ENCODE results near the gene CASZ1. TPM values are rescaled to one million over a fixed set of nuclear protein-coding genes. Genes with fewer than 3 reads are reported as not detected.

Gene CASZ1
- total RNA-seq, 4 donors from 2014 or later = 21.9 to 60.2 (median 29.6) TPM

DNA sequence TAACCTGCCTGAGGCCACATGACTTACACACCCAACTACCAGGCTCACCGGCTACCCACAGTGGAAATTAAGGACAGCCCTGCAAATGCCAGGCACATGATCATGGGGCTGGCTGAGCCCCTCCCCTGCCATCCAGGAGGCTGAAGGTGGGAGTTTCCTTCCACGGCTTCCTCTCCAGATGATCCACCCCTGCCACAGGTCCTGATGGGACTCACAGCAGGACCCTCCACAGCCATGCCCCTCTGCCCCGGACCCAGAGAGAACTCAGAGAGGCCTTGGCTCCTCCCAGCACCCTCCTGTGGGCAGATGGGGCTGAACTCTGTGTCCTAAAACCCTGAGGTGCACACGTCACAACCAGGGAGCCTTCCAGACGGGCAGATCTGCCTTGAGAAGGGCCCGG, 29.1 kb upstream of the CASZ1 start:
- no peak overlapping the region for H3K4me3 ChIP-seq
- H3K36me3 ChIP-seq = no peaks in the 10 kb centered on the region
- WGBS = 90% methylated on average over 5 of the region's 6 CpGs
- no peaks in the 10 kb centered on the region for H3K9me3 ChIP-seq
- H3K4me1 ChIP-seq = peaks cover 0 to 8% (median 4%) of the 10 kb centered on the region in 4 donors
- intact Hi-C loops (cut with DNase I) = no loop called here
- H3K27me3 ChIP-seq = peaks cover 0 to 33% (median 0%) of the 10 kb centered on the region in 4 donors
- H3K27ac ChIP-seq (replicated peaks in 1 of 4) = no peak overlapping the region
- TF ChIP-seq EP300 (IDR thresholded peaks at IDR 0.05) = no peak
- no peak for TF ChIP-seq POLR2A (IDR thresholded peaks at IDR 0.05; ENCODE audit: low read depth)
- TF ChIP-seq, protein P1, sequence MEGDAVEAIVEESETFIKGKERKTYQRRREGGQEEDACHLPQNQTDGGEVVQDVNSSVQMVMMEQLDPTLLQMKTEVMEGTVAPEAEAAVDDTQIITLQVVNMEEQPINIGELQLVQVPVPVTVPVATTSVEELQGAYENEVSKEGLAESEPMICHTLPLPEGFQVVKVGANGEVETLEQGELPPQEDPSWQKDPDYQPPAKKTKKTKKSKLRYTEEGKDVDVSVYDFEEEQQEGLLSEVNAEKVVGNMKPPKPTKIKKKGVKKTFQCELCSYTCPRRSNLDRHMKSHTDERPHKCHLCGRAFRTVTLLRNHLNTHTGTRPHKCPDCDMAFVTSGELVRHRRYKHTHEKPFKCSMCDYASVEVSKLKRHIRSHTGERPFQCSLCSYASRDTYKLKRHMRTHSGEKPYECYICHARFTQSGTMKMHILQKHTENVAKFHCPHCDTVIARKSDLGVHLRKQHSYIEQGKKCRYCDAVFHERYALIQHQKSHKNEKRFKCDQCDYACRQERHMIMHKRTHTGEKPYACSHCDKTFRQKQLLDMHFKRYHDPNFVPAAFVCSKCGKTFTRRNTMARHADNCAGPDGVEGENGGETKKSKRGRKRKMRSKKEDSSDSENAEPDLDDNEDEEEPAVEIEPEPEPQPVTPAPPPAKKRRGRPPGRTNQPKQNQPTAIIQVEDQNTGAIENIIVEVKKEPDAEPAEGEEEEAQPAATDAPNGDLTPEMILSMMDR (IDR thresholded peaks at IDR 0.05) = no peak
- no peak for TF ChIP-seq POLR2AphosphoS5 (IDR thresholded peaks at IDR 0.05)
- DNase-seq (ENCODE audit: extremely low spot score) = no peak

DNA sequence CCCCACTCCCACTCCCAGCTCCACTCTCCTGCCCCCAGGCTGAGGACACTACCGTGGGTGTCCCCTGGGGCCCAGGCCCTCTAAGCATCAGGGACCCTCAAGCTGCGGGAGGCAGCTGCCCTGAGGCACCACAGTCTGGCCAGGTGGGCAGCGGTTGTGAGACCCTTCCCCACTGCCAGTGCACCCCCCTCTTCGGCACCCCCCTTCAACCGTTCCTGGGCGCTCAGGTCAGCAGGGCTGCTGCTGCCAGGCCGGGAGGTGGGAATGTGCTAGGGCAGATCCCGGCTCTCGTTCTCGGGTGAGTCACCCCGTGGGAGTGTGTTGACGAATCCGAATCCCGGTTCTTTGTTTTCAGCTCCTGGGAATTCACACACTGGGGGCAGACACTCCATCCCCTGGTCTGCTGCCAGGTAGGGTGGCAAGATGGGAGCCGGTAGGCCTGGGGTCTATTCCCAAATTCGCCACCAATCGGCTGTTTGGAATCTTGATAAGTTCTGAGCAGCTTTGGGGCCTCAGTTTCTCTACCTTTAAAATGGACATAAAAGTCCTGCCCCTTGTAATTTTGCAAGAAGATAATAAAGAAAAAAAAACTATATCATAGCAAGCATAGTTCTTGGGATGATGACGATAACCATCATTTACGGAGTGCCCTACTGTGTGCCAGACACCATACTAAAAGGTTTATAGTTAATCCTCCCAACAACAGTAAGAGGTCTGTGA, 28.5 kb upstream of the CASZ1 start:
- 77% methylated on average over 8 of the region's 19 CpGs for WGBS
- peaks cover 0 to 33% (median 0%) of the 10 kb centered on the region in 4 donors for H3K27me3 ChIP-seq
- no peak overlapping the region for H3K27ac ChIP-seq (replicated peaks in 1 of 4)

DNA sequence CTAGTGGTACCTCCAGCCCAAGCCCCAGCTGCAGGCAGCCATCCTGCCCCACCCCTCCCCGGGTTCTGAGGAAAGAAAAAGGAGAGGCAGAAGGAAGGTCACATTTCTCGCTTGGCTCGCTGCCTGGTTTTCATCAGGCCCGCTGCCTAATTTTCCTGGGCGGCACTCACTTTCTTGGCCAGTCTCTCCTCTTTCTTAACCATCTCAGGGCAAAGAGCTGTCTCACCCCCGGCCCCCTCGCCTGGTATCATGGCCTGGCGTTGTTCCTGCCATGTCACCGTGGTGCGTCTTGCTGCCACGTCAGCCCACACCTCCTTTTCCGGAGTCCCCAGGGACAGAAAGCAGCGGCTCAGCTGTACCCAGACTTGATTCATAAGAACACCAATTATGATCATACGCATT, 26.6 kb upstream of the CASZ1 start:
- Histone ChIP-seq H3K36me3 (no peaks in the 10 kb centered on the region), H3K4me3 (no peak overlapping the region), H3K27ac (replicated peaks in 1 of 4) (no peak overlapping the region), H3K4me1 (peaks cover 0 to 19% (median 4%) of the 10 kb centered on the region in 4 donors), H3K9me3 (no peaks in the 10 kb centered on the region), H3K27me3 (peaks cover 0 to 34% (median 0%) of the 10 kb centered on the region in 4 donors)
- DNase-seq (ENCODE audit: extremely low spot score) = no peak
- WGBS = 81% methylated on average over 14 of the region's 14 CpGs
- intact Hi-C loops (cut with DNase I) = no loop called here
- TF ChIP-seq, protein P1 (IDR thresholded peaks at IDR 0.05) = no peak
- no peak for TF ChIP-seq EP300 (IDR thresholded peaks at IDR 0.05)
- TF ChIP-seq POLR2AphosphoS5 (IDR thresholded peaks at IDR 0.05) = no peak
- no peak for TF ChIP-seq POLR2A (IDR thresholded peaks at IDR 0.05; ENCODE audit: low read depth)

More for the DNA sequence above, 28.5 kb upstream of the CASZ1 start:
- Histone ChIP-seq H3K36me3 (no peaks in the 10 kb centered on the region), H3K4me1 (peaks cover 0 to 10% (median 4%) of the 10 kb centered on the region in 4 donors), H3K9me3 (no peaks in the 10 kb centered on the region), H3K4me3 (no peak overlapping the region)
- TF ChIP-seq POLR2AphosphoS5 (IDR thresholded peaks at IDR 0.05) (no peak), POLR2A (IDR thresholded peaks at IDR 0.05; ENCODE audit: low read depth) (no peak), EP300 (IDR thresholded peaks at IDR 0.05) (no peak)
- TF ChIP-seq, protein P1 (IDR thresholded peaks at IDR 0.05) = no peak
- DNase-seq (ENCODE audit: extremely low spot score) = no peak
- intact Hi-C loops (cut with DNase I) = no loop called here

DNA sequence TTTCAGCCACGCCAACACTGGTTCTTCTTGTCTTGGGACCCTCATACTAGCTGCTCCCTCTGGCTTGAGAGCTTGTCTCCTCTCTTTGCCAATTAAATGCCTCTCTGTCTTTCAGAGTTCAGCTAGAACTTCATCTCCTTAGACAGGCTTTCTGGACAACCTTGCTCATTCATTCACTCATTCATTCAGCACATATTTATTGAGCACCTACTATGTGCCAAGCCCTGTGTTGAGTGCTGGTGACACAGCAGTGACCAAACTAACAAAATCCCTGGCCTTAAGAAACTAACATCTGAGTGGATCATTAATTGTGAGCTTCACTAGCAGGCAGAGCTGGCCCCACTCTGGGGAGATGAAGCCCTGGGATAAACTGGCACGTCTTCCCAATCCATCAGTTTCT, 24.9 kb upstream of the CASZ1 start:
- Histone ChIP-seq H3K4me1 (peaks cover 0 to 19% (median 4%) of the 10 kb centered on the region in 4 donors), H3K36me3 (no peaks in the 10 kb centered on the region), H3K4me3 (no peak overlapping the region), H3K9me3 (no peaks in the 10 kb centered on the region), H3K27ac (replicated peaks in 1 of 4) (no peak overlapping the region), H3K27me3 (peaks cover 0 to 18% (median 0%) of the 10 kb centered on the region in 4 donors)
- TF ChIP-seq, protein P1 (IDR thresholded peaks at IDR 0.05) = no peak
- TF ChIP-seq EP300 (IDR thresholded peaks at IDR 0.05) (no peak), POLR2A (IDR thresholded peaks at IDR 0.05; ENCODE audit: low read depth) (no peak), POLR2AphosphoS5 (IDR thresholded peaks at IDR 0.05) (no peak)
- 98% methylated on average over 2 of the region's 2 CpGs for WGBS
- DNase-seq (ENCODE audit: extremely low spot score) = no peak
- intact Hi-C loops (cut with DNase I) = no loop called here
